G401.6 (cell line): ENCODE measurements around the gene NDEL1.

Source experiments
- FAIRE-seq: peaks from 2 replicates; lab custom pipeline; 2012; peaks lifted over from hg19 to GRCh38; lab: Jason Lieb, UNC

Gene NDEL1

DNA sequence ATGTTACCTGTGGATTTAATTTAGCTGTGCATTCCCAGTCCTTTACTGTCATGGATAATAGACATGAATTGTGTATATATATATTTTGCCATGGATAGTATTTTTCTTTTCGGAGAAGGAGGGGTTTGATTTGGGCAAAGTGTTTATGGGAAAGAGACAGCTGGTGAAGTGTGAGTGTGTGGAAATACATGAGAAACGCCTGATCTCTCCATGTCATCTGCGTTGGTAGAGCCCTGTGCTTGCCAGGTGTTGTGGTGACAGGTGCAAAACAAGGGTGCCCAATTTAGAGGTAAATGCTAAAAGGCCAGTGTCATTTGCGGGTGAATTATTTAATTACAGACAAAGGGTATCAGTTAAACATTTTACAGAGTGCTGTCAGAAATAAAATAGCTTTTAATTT is 23.4 kb downstream of the NDEL1 start:
- FAIRE-seq: no peak

DNA sequence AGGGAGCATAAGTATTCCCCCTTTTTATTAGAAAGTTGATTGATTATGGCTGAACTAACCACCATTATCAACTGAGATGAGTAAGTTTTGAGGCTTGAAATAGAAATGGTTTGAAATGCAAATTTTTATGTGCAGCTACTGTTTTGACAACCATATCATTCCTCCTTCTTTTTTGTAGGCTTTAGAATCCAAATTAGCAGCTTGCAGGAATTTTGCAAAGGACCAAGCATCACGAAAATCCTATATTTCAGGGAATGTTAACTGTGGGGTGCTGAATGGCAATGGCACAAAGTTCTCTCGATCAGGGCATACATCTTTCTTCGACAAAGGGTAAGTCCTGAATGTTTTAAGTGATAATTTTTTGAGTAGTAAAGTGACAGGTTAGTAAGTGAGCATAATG is 24.1 kb downstream of the NDEL1 start:
- FAIRE-seq: no peak

DNA sequence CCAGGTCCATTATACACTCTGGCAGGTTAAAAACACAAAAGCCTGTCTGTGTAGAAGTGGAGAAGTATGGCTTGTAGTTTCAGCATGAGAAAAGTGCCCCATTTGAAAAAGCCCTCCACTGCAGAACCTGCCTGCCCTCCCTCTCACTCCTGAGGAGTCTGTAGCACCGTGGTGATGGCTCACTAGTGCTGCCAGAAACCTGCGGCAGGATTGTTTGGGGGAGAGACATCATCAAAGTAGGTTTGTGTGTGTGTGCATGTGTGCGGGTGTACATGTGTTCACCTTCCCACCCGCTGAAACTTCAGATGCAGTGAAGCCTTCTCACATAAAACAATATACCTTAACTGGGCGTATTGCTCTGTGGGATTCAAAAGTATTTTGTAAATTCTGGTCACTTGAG is 26.9 kb downstream of the NDEL1 start:
- no peak for FAIRE-seq

DNA sequence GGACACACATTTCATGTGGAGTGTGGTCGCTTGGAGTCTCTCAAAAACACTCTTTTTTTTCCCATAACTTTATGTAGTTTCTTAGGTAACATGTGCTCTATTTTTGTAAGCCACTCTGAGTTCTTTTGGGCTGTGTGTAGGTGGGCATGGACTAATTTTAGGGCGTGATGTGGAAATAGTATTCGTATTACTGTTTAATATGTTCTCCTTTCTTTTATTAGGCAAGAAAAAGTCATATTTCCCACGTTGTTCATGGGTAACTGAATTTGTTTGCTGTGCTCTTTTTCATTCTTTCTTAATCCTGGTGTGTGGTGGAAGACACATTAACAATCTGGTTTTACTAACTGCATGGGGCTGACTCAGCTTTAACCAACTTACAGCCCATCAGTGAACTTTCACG is 27.4 kb downstream of the NDEL1 start:
- FAIRE-seq: no peak

DNA sequence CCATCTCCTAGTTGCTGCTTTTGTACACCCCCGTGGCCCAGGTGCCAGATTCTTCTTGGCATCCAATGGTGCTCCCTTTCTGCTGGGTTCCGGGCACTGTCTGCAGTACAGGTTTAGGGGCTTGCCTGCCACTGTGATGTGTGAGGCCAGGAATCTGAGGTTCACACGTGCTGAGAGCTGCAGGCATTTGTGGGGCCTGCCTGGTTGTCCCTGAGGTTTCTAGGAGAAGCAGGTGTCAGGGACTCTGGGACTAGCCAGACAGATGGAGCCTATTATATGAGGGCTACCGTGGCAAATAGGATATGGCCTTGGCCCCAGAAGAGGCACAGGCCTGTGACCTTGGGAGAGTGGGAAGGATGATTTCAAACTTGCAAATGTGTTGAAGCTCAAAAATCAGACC is 29.3 kb downstream of the NDEL1 start:
- no peak for FAIRE-seq

DNA sequence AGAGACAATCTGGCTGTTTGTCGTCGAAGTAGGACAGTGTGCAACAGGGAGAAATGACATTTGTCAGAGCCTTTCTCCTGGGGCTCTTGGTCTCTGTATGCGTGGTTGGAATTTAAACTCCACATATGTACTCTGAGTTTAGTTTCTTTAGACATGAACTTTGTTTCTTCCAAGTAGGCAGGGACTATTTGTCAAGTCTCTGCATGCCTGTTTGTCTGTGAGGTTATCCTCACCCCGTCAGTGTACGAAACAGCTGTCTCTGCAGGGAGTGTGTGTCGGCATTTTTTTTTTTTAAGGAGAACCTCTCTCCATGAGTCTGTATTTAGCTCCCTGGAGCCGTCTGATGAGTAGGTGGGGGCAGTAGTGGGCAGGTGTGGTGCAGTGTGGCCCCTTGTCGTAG is 29.7 kb downstream of the NDEL1 start:
- FAIRE-seq: no peak

DNA sequence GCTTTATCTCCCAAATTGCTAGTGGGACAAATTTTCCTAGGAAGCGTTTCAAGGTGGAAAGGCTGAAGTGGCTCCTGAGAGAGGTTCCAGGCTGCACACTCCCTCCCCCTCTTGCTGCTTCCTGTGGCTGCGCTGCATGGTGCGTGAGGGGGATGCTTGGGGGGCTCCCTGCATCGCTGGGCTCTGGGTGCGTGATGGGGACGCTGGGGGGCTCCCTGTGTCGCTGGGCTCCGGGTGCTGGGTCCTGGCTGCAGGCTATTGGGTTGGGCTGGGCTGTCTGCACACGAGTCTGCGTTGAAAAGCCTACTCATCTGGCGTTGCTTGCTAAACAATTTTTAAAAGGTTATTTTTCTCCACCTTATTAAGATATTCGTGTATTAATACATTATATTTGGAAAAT is 30.1 kb downstream of the NDEL1 start:
- FAIRE-seq: no peak

DNA sequence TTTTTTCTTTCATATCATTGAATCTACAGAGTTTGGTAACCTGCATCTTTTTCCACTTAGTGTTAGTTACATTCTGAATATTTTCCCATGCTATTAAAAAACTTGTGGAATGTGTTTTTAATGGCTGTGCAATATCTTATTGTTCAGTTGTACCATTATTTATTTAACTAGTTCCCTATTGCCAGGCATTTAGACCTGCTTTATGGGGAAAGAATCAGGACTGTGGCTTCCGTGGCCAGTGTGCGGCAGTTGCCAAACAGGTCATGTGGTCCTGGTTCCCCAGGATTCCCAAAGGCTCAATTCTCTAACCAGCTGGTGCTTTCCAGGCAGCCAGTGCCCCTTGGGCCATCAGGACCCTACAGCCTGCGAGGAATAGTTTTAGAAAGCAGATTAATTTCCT is 30.8 kb downstream of the NDEL1 start:
- FAIRE-seq: no peak

DNA sequence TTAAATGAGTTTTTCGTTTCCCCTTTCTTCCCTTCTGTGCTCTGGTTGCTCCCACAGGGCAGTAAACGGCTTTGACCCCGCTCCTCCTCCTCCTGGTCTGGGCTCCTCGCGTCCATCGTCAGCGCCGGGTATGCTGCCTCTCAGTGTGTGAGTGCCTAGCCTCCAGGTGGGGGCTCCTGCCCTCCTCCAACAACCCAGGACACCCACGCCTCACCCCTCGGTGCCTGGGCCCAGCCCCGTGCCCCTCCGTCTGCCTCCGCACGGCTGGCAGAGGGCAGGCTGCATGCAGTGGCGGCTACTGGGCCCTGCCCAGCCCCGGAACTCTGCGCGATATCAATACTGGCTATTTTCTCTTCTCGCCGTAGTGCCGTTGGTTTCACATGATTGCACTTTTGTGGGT is 31.2 kb downstream of the NDEL1 start:
- FAIRE-seq: no peak

DNA sequence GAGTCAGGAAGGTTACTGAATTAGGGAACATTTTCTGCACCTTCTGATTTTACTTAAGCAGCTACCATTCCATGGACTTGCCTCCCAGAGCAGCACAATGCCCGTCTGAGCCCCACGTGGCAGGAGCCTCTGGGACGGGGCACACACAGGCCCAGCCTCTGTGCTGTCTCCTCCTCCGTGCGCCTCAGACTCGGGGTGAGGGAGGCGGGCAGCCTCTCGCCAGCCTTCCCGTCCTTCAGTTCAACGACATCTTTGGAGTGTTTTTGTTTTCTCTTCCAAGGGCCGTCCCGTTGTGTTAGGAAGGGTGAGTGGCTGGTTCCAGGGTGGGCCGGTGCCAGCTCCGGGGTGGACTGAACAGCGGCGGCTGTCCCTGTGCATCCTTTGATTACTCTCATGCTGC is 31.8 kb downstream of the NDEL1 start:
- no peak for FAIRE-seq

DNA sequence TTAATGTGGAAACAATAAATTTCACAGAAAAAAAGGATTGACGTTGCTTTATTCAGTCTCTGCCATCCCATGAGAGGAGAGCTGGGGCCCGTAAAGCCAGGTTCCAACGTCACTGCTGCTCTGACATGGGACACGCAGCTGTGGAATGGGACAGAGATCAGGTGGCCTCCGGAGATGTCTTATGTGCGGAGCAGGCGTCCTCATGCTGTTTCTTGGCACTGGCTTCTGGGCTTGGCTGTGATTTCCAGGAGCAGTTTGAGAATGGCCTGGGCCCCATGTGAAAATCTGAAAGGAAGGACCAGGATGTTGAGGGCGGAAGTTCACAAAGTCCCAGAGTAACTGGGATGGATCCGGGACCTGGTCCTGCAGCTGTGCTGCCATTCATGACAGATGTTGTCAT is 32.4 kb downstream of the NDEL1 start:
- FAIRE-seq: no peak

DNA sequence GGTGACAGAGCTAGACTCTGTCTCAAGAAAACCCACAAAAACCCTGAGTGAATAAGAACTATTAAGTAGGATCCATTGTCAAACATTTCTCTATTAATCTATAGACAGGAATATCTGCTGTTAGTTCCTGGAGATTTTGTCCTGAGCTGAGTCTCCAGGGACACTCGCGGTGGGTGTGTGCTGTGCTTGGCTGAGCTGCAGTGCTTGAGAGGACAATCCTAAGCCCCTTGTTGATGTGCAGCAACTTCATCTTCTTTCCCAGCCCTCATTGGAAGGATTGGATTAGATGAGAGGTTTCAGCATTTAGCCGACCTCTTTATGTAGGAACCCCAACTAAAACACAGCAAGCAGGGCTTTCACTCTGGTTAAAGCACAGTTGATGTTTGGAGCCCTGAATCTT is 33.3 kb downstream of the NDEL1 start:
- FAIRE-seq: no peak

DNA sequence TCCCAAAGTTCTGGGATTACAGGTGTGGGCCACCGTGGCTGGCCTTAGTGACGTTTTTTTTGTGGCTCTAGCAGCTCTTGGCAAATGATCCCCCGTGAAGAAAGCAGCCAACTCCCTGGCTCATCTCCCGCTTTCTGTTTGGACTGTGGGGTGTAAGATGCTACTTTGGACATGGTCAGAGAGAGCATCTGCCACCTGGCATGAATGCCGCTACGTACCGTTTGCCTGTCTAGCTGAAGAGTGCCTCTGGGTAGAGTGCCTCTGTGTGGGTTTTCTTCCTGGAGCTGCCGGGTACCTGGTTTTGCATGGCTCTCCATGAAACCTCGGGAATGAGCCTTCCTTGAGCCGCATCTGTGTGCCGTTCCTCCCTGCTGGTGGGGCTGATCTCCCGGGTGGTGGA is 34.3 kb downstream of the NDEL1 start:
- FAIRE-seq: no peak

DNA sequence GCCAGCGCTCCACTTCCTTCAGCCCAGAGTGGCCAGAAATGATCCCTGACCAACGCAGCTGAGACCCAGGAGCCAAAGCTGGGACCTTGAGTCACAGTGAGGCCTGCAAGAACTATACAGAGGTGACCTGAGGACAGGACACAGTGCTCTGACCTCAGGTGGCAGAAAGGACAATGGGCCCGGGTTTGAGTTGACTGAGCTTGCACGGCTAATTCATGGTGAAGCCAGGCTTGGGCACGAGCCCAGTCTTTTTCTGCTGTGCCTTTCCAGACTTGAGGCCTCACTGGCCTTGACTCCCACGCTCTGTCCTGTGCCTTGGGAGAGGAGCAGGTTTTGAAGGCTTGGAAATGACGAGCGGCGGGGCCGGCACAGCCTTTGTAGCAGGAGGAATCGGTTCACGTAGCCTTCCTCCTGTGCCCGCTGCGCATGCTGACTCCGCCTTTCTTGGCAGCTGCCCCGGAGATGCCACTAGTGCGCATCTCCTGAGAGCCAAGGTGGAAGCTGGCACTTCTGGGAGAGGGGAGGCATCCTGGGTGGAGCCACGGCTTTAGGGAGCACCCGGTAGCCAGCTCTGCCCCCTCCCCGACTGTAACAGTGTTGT is 34.9 kb downstream of the NDEL1 start:
- FAIRE-seq: no peak

DNA sequence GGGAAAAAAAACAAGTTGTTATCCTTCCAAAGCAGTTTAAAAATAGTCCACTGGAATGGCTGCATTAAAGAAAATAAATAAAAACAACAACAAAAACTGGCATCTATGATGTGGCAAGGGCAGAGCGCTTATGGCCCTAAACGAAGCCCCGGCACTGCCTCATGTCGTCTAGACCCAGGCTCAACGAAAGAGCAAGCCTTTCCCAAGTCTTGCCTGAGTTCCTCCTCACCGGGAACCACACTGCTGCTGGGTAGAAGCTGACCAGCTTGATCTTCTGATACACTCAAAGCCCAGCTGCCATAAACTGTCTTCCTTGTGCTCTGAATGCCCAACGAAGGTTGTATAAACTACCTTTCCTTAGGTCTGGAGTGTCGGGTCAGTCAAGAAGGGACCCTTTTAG is 37.0 kb downstream of the NDEL1 start:
- no peak for FAIRE-seq

DNA sequence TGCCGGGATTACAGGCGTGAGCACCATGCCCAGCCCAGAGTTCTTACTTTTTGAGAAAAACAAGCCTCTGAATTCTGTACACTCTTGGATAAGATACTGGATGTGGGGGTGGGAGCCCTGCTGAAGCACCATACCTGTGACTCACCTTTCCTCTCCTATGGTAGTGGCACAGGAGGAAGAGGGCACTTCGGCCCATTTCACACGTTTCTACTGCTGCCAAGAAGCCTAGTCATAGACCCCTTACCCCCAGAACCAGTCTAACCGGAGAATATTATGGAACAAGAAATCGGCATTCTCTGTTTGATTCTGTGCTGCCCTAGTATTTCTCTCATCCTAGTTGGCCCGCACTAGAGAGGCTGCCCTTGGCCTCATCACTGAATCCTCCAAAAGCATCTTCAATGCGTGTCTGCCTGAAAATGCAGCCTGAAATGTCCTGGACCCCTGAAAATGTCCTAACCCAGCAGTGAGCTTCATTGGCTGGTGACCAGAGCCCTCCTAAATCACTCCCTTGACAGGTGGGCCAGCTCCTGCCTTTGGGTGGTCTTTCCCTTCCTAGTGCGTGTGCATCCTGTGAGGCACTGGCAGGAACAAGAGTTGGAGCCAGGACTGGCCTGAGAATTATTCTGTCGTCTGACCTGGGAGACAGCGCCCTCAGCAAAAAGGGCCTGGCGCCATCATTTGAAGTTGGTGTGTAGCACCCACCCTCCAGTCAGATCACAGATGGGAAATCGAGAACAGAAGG is 37.9 kb downstream of the NDEL1 start:
- no peak for FAIRE-seq

DNA sequence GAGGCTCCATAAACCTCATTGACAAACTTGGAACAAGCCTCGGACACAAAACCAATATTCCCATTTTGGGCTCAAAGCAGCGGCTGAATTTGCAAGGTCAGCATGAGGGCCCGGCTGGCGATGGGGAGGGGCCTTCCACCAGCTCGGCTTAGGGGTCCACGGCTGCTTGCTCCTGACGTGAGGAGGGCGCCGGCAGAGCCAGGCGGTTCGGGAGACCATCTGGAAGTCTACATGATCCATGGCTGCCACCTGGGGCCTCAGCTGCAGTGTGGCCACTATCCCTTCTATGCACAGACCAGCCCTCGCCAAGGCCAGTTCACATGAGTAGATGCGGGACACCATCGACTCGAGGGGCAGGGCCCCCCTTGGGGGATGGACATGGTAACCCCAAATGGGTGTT is 39.1 kb downstream of the NDEL1 start:
- FAIRE-seq: no peak

DNA sequence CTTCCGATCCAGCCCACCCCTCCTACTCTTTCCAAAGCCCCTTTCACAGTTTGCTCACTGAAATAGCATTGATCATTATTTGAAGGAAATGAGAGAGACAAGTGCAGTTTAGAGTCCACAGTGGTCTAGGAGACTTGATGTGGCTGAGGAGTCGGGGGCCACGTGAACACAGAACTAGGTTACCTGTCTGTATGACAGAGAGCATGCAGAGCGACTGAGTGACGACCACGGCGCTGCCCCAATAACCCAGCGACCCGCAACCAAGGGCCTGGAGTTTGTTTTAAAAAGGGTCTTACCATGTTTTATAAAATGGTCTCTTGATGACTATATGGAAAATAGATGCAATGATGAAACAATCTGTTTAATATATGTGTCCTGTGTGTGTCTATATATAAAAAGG is 39.5 kb downstream of the NDEL1 start:
- FAIRE-seq: no peak

DNA sequence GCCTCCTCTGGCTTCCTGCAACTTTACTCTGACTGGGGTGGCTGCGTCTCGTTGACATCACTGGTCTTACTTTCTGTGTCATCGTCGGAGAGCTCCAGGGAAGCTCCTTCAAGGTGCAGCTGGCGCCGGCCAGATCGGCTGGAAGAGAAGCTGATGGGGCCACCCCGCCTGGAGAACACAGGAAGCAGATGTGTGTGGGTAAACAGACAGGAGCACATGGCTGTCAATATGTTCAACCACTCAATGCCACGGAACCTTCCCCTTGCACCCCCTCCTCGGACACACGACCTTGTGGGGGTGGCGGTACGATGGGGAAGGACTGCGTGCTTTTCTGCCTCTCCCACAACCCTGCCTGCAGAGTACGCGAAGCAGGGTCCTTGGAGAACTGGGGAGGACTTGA is 40.1 kb downstream of the NDEL1 start:
- no peak for FAIRE-seq

DNA sequence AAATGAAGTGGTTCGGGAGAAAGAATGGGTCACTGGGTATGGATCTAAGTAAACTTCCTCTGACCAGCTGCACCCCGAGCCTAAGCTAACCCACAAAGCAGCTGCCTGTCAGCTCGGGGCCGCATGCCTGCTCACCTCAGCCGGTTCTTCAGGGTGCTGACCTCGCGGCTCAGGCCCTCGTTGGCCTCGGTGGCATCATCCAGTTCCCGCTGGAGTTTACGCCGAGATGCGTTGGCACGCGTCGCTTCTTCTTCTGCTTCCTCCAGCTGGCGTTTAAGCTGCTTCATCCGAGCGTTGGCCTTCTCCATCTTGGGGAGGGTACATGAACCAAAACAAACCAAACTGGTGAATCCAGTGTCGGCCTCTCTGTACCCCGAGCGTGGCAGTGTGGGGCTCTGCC is 41.1 kb downstream of the NDEL1 start:
- no peak for FAIRE-seq

DNA sequence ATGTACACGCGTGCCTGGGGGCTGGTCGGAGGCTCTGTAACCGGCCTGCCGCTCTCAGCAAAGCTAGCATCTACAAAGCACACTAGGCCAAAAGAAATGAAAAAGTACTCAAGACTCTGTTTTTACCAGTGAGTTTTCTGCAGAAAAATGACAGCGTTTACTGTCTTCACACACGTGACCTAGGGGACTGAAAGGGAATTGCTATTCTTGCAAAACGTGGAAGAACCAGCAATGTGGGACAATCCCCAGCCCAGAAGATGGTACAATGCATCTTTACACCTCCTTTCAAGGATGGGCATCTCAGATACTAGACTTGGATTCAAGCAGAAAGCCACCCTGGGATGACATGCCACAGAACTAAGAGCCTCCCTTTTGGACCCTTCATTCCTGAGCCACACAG is 41.5 kb downstream of the NDEL1 start:
- no peak for FAIRE-seq

DNA sequence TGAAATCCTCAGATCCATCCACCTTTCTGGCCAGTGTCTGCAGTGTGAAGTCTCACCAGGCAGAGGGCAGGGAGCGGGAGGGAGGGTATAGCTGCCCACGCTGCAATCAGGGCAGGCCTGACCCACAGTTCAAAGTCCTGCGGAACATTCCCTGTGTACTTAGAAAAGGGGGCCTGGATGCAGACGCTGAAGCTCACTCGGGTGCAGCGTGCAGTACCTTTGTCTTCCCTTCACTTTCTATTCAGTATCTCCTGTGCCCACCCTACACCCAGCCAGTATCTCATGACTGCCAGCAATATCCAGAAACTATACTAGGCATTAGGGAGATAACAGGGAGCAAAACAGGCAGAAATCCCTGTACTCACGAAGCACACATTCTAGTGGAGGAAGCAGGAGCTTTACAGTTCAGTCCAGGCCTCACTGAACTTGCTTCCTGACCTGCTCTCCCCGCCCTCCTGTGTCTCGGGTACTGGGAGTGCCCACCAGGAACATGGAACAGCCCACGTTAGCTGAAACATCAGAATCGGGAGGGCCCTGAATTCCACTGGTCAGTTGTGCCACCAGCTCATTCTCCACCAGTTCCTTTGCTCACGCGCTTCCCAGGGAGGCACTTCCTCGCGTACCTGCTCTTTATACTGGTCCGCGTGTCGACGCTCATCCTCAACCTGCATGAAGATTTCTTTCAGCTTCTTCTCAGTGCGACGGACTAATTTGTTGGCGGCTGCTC is 42.2 kb downstream of the NDEL1 start:
- no peak for FAIRE-seq

DNA sequence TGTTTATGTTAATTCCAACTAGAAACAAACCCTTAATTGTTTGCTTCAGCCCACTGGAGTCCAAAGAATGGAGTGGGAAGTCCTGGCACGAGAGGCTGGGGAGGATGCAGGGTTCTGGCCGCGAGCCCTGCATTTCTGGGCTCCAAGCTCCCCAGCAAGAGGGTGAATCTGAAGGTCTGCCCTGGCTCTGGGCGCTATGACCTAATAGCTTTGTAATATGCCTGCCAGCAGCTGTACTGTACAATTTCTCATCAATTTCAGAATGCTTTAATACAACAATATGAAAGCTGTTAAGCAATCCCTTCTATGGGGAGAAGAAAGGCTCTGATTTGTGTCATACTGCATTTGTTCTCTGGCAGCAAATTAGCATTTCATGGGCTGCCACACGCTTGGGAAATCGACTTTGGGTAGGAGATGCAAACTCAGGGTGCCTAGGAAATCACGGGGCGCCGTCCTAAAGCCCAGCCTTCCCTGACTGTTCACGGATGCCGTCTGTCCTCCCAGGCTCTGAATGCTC is 43.8 kb downstream of the NDEL1 start:
- FAIRE-seq: no peak
